Peyer's patch (tissue), 4 donors: Measurements from ENCODE around the gene CTLA4.

Experiments used
- POLR2A ChIP-seq, 2 donors: fragments of 450-650 bp; IDR thresholded peaks; one replicate each; pipeline ENCODE4 v1.5.1; 2017; ENCODE audit warnings: antibody characterized with exemption in 2 of 2, mild to moderate bottlenecking in 2 of 2, moderate library complexity in 2 of 2
- TF ChIP-seq, protein P1 (sequence below), 6 experiments: fragments of 450-650 bp in 4 of 6; fragments of 200-600 bp in 2 of 6; sonication (generic) in 1 of 6; IDR thresholded peaks; one replicate each; pipeline ENCODE4 v1.5.1; 2017 to 2019; ENCODE audit warnings: antibody characterized with exemption in 6 of 6, mild to moderate bottlenecking in 3 of 6, moderate library complexity in 1 of 6

GRCh38 chr2:203858176-203858575, 9.4 kb upstream of the CTLA4 start:
- TF ChIP-seq POLR2A (IDR thresholded peaks at IDR 0.05) = no peak
- TF ChIP-seq, protein P1, sequence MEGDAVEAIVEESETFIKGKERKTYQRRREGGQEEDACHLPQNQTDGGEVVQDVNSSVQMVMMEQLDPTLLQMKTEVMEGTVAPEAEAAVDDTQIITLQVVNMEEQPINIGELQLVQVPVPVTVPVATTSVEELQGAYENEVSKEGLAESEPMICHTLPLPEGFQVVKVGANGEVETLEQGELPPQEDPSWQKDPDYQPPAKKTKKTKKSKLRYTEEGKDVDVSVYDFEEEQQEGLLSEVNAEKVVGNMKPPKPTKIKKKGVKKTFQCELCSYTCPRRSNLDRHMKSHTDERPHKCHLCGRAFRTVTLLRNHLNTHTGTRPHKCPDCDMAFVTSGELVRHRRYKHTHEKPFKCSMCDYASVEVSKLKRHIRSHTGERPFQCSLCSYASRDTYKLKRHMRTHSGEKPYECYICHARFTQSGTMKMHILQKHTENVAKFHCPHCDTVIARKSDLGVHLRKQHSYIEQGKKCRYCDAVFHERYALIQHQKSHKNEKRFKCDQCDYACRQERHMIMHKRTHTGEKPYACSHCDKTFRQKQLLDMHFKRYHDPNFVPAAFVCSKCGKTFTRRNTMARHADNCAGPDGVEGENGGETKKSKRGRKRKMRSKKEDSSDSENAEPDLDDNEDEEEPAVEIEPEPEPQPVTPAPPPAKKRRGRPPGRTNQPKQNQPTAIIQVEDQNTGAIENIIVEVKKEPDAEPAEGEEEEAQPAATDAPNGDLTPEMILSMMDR (IDR thresholded peaks at IDR 0.05) = peak in 1 of 6 experiments; percentile 12
